ENCODE results near the gene BCL11A.

The BCL11A gene

DNA sequence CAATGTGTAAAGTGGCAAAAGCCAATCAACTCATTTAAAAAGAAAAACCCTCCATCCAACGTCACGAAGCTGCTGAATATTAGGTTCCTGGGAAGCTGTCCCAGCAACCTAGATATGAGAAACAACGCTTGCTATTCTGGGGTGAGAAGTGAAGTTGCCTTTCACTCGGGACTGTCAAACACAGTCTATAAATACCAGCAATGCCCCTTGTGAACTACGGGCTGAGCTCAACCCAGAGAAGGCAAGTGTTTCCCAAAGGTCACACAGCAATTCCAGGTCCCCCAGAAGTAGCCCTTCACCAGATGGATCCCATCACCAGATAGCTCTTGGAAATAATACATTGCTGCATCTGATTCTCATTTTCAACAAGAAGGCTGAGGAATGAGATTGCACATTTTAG, 67.9 kb downstream of the BCL11A start:
- DNase-seq (ENCODE audit: low spot score): no peak

DNA sequence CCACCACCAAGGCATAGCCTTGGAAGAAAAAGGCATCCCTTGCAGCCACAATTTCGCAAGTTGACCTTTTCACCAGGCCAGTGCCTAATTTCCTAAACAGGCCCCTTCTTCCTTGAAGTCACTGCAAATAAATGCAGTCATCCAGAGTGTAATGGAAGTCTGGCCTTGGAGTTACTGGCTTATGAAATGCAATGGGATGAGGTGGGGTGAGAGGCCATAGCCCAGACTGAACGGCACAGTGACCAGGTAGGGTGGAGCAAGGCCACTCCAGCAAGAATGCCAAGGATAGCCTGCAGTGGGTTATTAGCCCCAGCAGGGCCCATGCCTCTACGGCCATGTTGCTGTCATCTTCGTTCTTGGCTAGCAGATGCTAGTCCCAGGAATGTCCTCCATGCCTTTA, 68.4 kb downstream of the BCL11A start:
- peak; percentile 68 for DNase-seq (ENCODE audit: low spot score)

DNA sequence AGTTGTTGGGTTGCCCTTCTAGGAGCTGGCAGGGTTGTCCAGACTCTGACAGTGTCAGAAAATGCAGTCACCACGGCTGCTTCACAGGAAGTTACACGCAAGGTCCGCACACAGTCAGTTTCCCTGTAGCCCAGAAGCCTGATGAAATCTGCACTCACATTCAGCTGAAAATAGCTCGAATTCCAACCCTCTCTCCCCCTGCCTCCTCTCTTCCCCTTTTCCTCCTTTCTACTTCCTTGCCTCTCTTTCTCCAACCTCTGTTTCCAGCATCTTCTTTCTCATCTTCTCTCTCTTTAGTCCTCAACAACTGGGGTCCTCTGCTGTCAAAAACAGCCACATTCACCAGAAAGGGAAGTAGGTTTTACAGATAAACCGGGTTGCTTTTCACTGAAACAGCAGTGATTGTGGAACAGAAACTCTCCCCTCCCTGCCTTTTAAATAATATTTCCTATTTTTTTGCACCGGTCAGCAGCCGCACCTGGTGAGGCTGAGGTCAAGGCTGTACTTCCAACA, 69.3 kb downstream of the BCL11A start:
- no peak for DNase-seq (ENCODE audit: low spot score)

- no peak for DNase-seq (ENCODE audit: low spot score)
Measured at GRCh38 chr2:60483401-60483800, 70.1 kb downstream of the BCL11A start.

GRCh38 chr2:60482222-60482621, 71.2 kb downstream of the BCL11A start:
- no peak for DNase-seq (ENCODE audit: low spot score)

GRCh38 chr2:60481257-60481656, 72.2 kb downstream of the BCL11A start:
- no peak for DNase-seq (ENCODE audit: low spot score)

GRCh38 chr2:60480089-60480773, 73.2 kb downstream of the BCL11A start:
- DNase-seq (ENCODE audit: low spot score): peak; percentile 83

DNA sequence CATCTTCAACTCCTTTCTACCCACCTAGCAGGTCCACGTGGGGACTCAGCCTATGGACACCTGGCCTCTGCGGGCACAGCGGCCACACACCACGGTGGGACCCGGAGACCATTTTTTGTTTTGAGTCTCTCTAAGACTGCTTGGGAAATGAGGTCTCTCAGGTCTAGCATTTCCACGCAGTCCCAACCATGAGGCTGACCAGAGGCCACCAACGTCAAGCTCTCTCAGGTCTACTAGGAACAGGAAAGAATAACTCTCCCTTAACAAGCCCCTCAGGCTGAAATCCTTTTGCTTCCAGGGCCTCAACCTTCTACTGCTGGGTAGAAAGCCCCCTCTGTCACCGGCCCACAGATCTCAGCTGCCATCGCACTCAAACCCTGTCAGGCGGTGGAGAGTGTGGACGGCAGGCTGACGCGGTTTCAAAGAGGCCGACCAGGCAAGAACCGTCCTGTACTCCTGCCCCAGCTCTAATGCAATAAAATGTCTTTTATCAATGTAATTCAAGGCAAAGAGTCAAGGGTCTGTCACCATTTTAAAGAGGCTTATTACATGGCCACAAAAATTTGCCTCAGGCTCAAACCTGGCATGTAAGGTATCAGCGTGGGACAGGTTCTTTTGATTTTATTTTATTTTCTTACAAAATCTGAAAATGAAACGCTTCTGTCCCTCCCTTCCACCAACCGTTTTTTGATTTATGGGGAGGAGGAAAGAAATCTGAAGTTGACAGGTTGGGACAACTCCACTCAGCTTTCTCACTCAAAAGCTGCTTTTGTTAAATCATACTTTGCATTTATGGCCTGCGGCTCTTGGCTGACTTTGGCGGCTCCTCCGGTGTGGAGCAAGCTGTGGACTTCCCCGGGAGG, 74.0 kb downstream of the BCL11A start:
- no peak for DNase-seq (ENCODE audit: low spot score)

GRCh38 chr2:60478660-60479059, 74.8 kb downstream of the BCL11A start:
- DNase-seq (ENCODE audit: low spot score): no peak

GRCh38 chr2:60476206-60476954, 77.1 kb downstream of the BCL11A start:
- DNase-seq (ENCODE audit: low spot score): no peak

DNA sequence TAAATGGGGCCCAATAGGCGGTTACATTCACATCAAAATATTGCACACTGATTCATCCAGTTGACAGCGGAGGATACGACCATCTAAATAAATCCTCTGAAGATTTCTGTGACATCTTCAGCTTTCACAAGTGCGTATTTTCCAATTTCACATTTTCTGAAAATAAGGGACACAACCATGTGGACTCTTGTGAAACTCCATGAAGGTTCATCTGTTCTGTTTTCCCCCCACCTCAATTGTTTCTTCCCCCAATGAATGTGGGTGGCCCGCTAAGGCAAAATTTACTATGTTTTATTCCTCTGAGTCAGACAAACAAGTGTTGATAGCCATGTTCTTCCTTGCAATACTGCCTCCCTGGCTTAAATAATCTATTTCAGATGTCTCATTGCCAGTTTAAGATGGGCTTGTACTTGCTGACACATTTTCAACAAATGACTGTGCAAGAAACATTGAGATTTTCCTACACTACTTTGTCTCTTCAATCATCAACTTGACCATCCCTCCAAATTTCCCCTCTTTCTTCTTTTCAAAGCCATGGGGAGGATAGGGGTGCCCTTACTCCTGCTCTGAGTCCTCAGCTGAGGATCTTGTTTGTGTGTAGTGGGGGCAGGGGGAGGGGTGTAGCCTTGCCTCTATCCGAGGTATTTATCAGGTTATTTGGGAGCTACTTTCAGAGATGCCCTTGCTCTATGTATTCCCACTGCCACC, 78.2 kb downstream of the BCL11A start:
- no peak for DNase-seq (ENCODE audit: low spot score)

- DNase-seq (ENCODE audit: low spot score): no peak
Measured at GRCh38 chr2:60474301-60474700, 79.2 kb downstream of the BCL11A start.

- no peak for DNase-seq (ENCODE audit: low spot score)
Measured at GRCh38 chr2:60473546-60473945, 79.9 kb downstream of the BCL11A start.

GRCh38 chr2:60472663-60473289, 80.7 kb downstream of the BCL11A start:
- DNase-seq (ENCODE audit: low spot score): no peak

- DNase-seq (ENCODE audit: low spot score): no peak
Measured at GRCh38 chr2:60472041-60472440, 81.4 kb downstream of the BCL11A start.

GRCh38 chr2:60470340-60470739, 83.1 kb downstream of the BCL11A start:
- DNase-seq (ENCODE audit: low spot score): no peak

- no peak for DNase-seq (ENCODE audit: low spot score)
Measured at GRCh38 chr2:60469536-60470317, 83.7 kb downstream of the BCL11A start.

DNA sequence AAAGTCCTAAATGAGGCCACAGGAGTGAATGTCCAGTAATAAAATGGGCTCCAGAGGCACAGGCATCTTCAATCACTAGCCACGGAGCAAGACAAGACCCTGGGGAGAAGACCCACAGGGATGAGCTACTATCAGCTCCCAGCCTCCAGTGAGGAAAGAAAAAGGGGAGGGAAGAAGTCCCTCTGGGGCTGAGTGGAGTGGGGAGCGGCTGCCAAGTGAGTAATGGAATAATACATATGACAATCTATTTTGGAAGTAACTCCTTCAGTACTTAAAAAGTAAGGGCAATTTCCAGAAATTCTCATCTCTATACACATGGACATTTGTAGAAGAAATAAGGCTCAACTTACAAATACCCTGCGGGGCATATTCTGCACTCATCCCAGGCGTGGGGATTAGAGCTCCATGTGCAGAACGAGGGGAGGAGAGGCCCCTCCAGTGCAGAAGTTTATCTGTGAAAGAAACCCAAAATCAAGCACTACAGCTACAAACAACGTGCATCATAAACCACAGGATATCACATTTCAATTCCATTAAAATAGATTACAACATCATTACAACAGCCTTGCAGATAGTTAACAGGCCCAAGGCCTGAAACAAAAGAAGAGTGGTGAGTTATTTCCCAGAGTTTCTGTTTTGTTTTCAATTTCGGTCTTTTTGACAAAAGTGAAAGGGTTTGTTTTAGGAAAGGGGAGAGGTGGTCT, 84.9 kb downstream of the BCL11A start:
- DNase-seq (ENCODE audit: low spot score): no peak

GRCh38 chr2:60466161-60466702, 87.2 kb downstream of the BCL11A start:
- DNase-seq (ENCODE audit: low spot score): peak; percentile 64

DNA sequence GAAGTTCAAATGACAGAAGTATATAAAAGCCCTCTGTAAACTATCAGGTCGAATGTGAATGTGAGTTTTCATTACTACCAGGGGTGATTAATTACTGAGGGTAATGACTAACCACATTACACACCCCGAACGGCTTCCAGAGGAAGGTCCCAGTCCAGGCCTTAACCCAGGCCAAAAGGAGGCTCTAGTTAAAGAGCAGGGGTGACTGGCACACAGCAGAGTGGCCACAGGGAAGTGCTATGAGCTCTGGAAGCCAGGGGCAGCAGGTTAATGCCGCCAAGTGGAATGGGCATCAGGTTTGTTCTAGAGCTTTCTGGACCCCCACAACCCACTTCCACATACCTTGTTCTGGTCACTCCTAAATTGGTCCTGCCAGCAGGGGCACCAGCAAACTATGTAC, 87.7 kb downstream of the BCL11A start:
- DNase-seq (ENCODE audit: low spot score): no peak
